Midbrain (tissue), 1 donor: ENCODE data around the gene TEAD4.

Experiments used
- DNase-seq: peaks from one replicate; lab custom pipeline; 2025; lab: John Stamatoyannopoulos, UW

The TEAD4 gene

GRCh38 chr12:3032770-3033538 is 73.8 kb downstream of the TEAD4 start:
- DNase-seq = no peak

GRCh38 chr12:3033539-3033867 is 74.3 kb downstream of the TEAD4 start:
- no peak for DNase-seq

GRCh38 chr12:3034067-3034750 is 75.0 kb downstream of the TEAD4 start:
- peak; percentile 34 for DNase-seq

GRCh38 chr12:3035171-3035570 is 76.0 kb downstream of the TEAD4 start:
- DNase-seq = no peak

GRCh38 chr12:3035815-3036702 is 76.9 kb downstream of the TEAD4 start:
- DNase-seq = peak; percentile 82

- peak; percentile 24 for DNase-seq
These were observed 77.9 kb downstream of the TEAD4 start for GRCh38 chr12:3036901-3037600.

GRCh38 chr12:3038166-3038565 is 79.0 kb downstream of the TEAD4 start:
- no peak for DNase-seq

- DNase-seq = no peak
These were observed 79.8 kb downstream of the TEAD4 start for GRCh38 chr12:3038926-3039510.

- DNase-seq = no peak
These were observed 80.9 kb downstream of the TEAD4 start for GRCh38 chr12:3040026-3040656.

- DNase-seq = no peak
These were observed 81.7 kb downstream of the TEAD4 start for GRCh38 chr12:3040663-3041544.

- peak; percentile 80 for DNase-seq
These were observed 82.5 kb downstream of the TEAD4 start for GRCh38 chr12:3041558-3042164.

- no peak for DNase-seq
These were observed 83.2 kb downstream of the TEAD4 start for GRCh38 chr12:3042394-3042793.

GRCh38 chr12:3042826-3043225 is 83.6 kb downstream of the TEAD4 start:
- no peak for DNase-seq

GRCh38 chr12:3043406-3043805 is 84.2 kb downstream of the TEAD4 start:
- no peak for DNase-seq

- no peak for DNase-seq
These were observed 85.0 kb downstream of the TEAD4 start for GRCh38 chr12:3044141-3044630.

- no peak for DNase-seq
These were observed 86.3 kb downstream of the TEAD4 start for GRCh38 chr12:3045494-3045893.

- DNase-seq = no peak
These were observed 86.8 kb downstream of the TEAD4 start for GRCh38 chr12:3045989-3046388.

GRCh38 chr12:3046441-3047200 is 87.4 kb downstream of the TEAD4 start:
- no peak for DNase-seq

- no peak for DNase-seq
These were observed 88.8 kb downstream of the TEAD4 start for GRCh38 chr12:3047961-3048360.
